H1 (cell line): ENCODE data around the gene NRL. TPM values are rescaled to one million over a fixed set of nuclear protein-coding genes. Genes with fewer than 3 reads are reported as not detected.
A peak's percentile ranks its signal among the peaks of the same experiment; 100 is the strongest.

Experiments
- ASH2L ChIP-seq: fragments of 200-600, 300-600 bp; sonication (generic); IDR thresholded peaks from one replicate; pipeline ENCODE4 v1.7.1; 2017; ENCODE audit warnings: low read length
- ATF2 ChIP-seq: IDR thresholded peaks from 2 replicates; pipeline ENCODE4 v1.6.1; 2012; ENCODE audit warnings: low read length, inconsistent platforms
- BCL11A ChIP-seq, 2 experiments: IDR thresholded peaks; one replicate each; pipeline ENCODE4 v1.6.1; 2011; ENCODE audit warnings: low read depth in 2 of 2, low read length in 2 of 2, mild to moderate bottlenecking in 2 of 2
- CHD2 ChIP-seq: IDR thresholded peaks from 2 replicates; pipeline ENCODE4 v1.6.1; 2012; ENCODE audit warnings: low read length, improper control_type of control experiment
- E2F6 ChIP-seq: IDR thresholded peaks from 2 replicates; pipeline ENCODE4 v1.6.1; 2012; ENCODE audit warnings: inconsistent platforms
- EZH2 ChIP-seq: fragments of 200-600 bp; sonication (generic); IDR thresholded peaks from 2 replicates; pipeline ENCODE4 v1.7.1; 2012; ENCODE audit warnings: low read depth, mild to moderate bottlenecking, moderate library complexity, low read length, inconsistent platforms; ENCODE audit not compliant: severe bottlenecking
- FOSL1 ChIP-seq: IDR thresholded peaks from 2 replicates; pipeline ENCODE4 v1.6.1; 2011; ENCODE audit warnings: mild to moderate bottlenecking, low read depth, low read length, moderate library complexity; ENCODE audit not compliant: insufficient read depth
- HDAC2 ChIP-seq, 2 experiments: fragments of 300-600 bp in 1 of 2; sonication (generic) in 1 of 2; IDR thresholded peaks; 2 replicates each; pipeline ENCODE4 v1.6.1; 2011 to 2012; ENCODE audit warnings: low read depth in 2 of 2, low read length in 2 of 2, mild to moderate bottlenecking in 2 of 2, moderate library complexity in 2 of 2, borderline replicate concordance in 1 of 2, inconsistent platforms in 1 of 2
- JUN ChIP-seq: IDR thresholded peaks from 2 replicates; pipeline ENCODE4 v1.6.1; 2011; ENCODE audit warnings: low read depth, mild to moderate bottlenecking, improper control_type of control experiment, low read length
- KDM1A ChIP-seq: fragments of 200-600, 300-600 bp; sonication (generic); IDR thresholded peaks from 2 replicates; pipeline ENCODE4 v1.7.1; 2016; ENCODE audit warnings: mild to moderate bottlenecking, low read length, borderline replicate concordance
- MAX ChIP-seq: IDR thresholded peaks from 2 replicates; pipeline ENCODE4 v1.6.1; 2012; ENCODE audit warnings: inconsistent platforms
- PHF8 ChIP-seq: fragments of 200-600 bp; sonication (generic); conservative IDR thresholded peaks from 2 replicates; pipeline ENCODE4 v1.7.1; 2012; ENCODE audit warnings: low read depth, mild to moderate bottlenecking, inconsistent platforms, low read length, moderate library complexity
- POLR2A ChIP-seq, 2 experiments: IDR thresholded peaks; 1 replicate in 1 of 2; 2 replicates in 1 of 2; pipeline ENCODE4 v1.6.1; 2011; ENCODE audit warnings: low read depth in 2 of 2, low read length in 2 of 2, mild to moderate bottlenecking in 2 of 2; ENCODE audit errors: control extremely low read depth in 1 of 2
- POLR2AphosphoS5 ChIP-seq: IDR thresholded peaks from 2 replicates; pipeline ENCODE4 v1.6.1; 2011; ENCODE audit warnings: low read depth, low read length
- RAD21 ChIP-seq, 2 experiments: IDR thresholded peaks in 1 of 2; conservative IDR thresholded peaks in 1 of 2; 2 replicates each; pipeline ENCODE4 v1.6.1; 2011; ENCODE audit warnings: low read depth in 2 of 2, low read length in 2 of 2, improper control_type of control experiment in 1 of 2, inconsistent platforms in 1 of 2, mild to moderate bottlenecking in 1 of 2, moderate library complexity in 1 of 2
- RNF2 ChIP-seq: fragments of 200-900, 300-1000 bp; sonication (generic); IDR thresholded peaks from 2 replicates; pipeline ENCODE4 v1.7.1; 2016; ENCODE audit warnings: borderline replicate concordance, low read depth, mild to moderate bottlenecking, antibody characterized with exemption, low read length; ENCODE audit not compliant: poor library complexity, severe bottlenecking; ENCODE audit errors: missing control alignments
- SAP30 ChIP-seq: fragments of 300-600 bp; sonication (generic); IDR thresholded peaks from 2 replicates; pipeline ENCODE4 v1.7.1; 2012; ENCODE audit warnings: low read length, moderate library complexity, mild to moderate bottlenecking, inconsistent platforms; ENCODE audit not compliant: insufficient read depth, insufficient replicate concordance
- SP2 ChIP-seq: IDR thresholded peaks from 2 replicates; pipeline ENCODE4 v1.6.1; 2012; ENCODE audit warnings: mild to moderate bottlenecking, low read length, inconsistent platforms
- YY1 ChIP-seq: IDR thresholded peaks from 2 replicates; pipeline ENCODE4 v1.6.1; 2011; ENCODE audit warnings: low read depth, mild to moderate bottlenecking, low read length
- polyA plus RNA-seq, 7 experiments: library from polyadenylated mRNA; depleted of rRNA in 3 of 7; stranded (reverse) in 5 of 7; unstranded in 2 of 7; fragments of >200 nt in 5 of 7; fragments of 200-250 nt in 2 of 7; gene quantifications; 1 replicate in 5 of 7; 2 replicates in 1 of 7; 4 replicates in 1 of 7; pipeline versions ENCODE4 v1.2.1 to v1.2.3, GENCODE V29; 2011 to 2013; ENCODE audit warnings: missing spikeins in 2 of 7, mixed read lengths in 2 of 7
- total RNA-seq: library from RNA; stranded (reverse); fragmentation: NEBNext Ultra II Directional; extraction: Animal tissue kit (Norgen Biotek cat#: 25700); gene quantifications from 2 replicates; pipeline ENCODE4 v1.2.1, GENCODE V29; 2021

Gene NRL
- total and polyA plus RNA-seq, 2 of the 8 experiments (the other 6 are each of a cell fraction or from before 2014, with no cell fraction given): 1.1 to 2.2 TPM

- TF ChIP-seq SAP30: no peak
- no peak for TF ChIP-seq E2F6
- peak; percentile 73 to 78 for TF ChIP-seq RAD21 (IDR thresholded peaks at IDR 0.05 in 1 of 2, conservative IDR thresholded peaks at IDR 0.05 in 1 of 2; ENCODE audit: low read depth in 2 of 2, low read length in 2 of 2)
- no peak for TF ChIP-seq EZH2
- no peak for TF ChIP-seq ATF2
- no peak for TF ChIP-seq FOSL1
- TF ChIP-seq POLR2AphosphoS5: peak; percentile 77
- TF ChIP-seq JUN: no peak
- TF ChIP-seq MAX: peak; percentile 82
- no peak for TF ChIP-seq ASH2L
- no peak for TF ChIP-seq PHF8
- TF ChIP-seq RNF2: no peak
- peak in 1 of 2 experiments; percentile 48; a peak in 1 of 3 replicates for TF ChIP-seq POLR2A (IDR thresholded peaks at IDR 0.05; ENCODE audit: control extremely low read depth in 1 of 2, low read depth in 2 of 2, low read length in 2 of 2)
- TF ChIP-seq BCL11A (IDR thresholded peaks at IDR 0.05; ENCODE audit: low read depth in 2 of 2, low read length in 2 of 2): no peak
- TF ChIP-seq YY1: 0 out of 2 replicates have a peak, but pooled peaks have one; percentile 33
- peak; percentile 40; the same call in 1 of the 2 replicates for TF ChIP-seq CHD2
- TF ChIP-seq HDAC2 (IDR thresholded peaks at IDR 0.05; ENCODE audit: borderline replicate concordance in 1 of 2, low read depth in 2 of 2, low read length in 2 of 2): no peak
- no peak for TF ChIP-seq KDM1A
- no peak for TF ChIP-seq SP2
Measured at GRCh38 chr14:24160850-24161804, 46.4 kb upstream of the NRL start, which contains the start of gene IRF9 (continued).
